IMR-90 (cell line): ENCODE results near the gene COX8A. TPM values are rescaled to one million over a fixed set of nuclear protein-coding genes. Genes with fewer than 3 reads are reported as not detected.

Experiments used
- ATAC-seq: fragments of 200-7000 bp; cut with Tn5 transposase; 2 replicates; pipeline ENCODE4 v1.9.1; 2020; ENCODE audit warnings: low read depth, mild to moderate bottlenecking, moderate library complexity
- BruUV-seq: library from RNA; stranded (reverse); fragments of 400-500 nt; replicated peaks from 2 replicates; lab custom pipeline; 2021; lab: Mats Ljungman, UMichigan
- CTCF ChIA-PET: fragments of 300-600 bp; formaldehyde crosslinking; extraction: SDS; loops from one replicate; lab custom pipeline; 2021; ENCODE audit warnings: antibody characterized with exemption; lab: Yijun Ruan, JAX
- POLR2A ChIA-PET: fragments of 300-600 bp; sonication (Branson Sonifier 250); formaldehyde crosslinking; loops from one replicate; lab custom pipeline; 2022; ENCODE audit warnings: antibody characterized with exemption; ENCODE audit not compliant: unreplicated experiment; lab: Charles Lee
- DNase-seq: peaks from one replicate; pipeline ENCODE4 v3.0.0; 2013
- H2AFZ ChIP-seq: replicated peaks from 2 replicates; pipeline ENCODE3; 2013; ENCODE audit warnings: low read length, mild to moderate bottlenecking; ENCODE audit not compliant: poor library complexity
- H2AK5ac ChIP-seq: 2 replicates; pipeline ENCODE4 v1.6.1; 2013; ENCODE audit warnings: low read depth, low read length, inconsistent platforms
- H2AK9ac ChIP-seq: replicated peaks from 2 replicates; pipeline ENCODE3; 2013; ENCODE audit warnings: mild to moderate bottlenecking, low read depth, low read length, moderate library complexity; ENCODE audit not compliant: poor library complexity
- H2BK120ac ChIP-seq: 2 replicates; pipeline ENCODE4 v1.6.1; 2013; ENCODE audit warnings: low read depth, low read length, inconsistent platforms
- H2BK15ac ChIP-seq: 3 replicates; pipeline ENCODE4 v1.6.1; 2013; ENCODE audit warnings: low read depth, low read length, inconsistent platforms
- H2BK20ac ChIP-seq: 2 replicates; pipeline ENCODE4 v1.6.1; 2013; ENCODE audit warnings: low read depth, mild to moderate bottlenecking, inconsistent platforms, low read length, moderate library complexity
- H2BK5ac ChIP-seq: 2 replicates; pipeline ENCODE4 v1.6.1; 2013; ENCODE audit warnings: mild to moderate bottlenecking, low read depth, low read length, inconsistent platforms; ENCODE audit not compliant: poor library complexity, severe bottlenecking
- H3K14ac ChIP-seq: replicated peaks from 2 replicates; pipeline ENCODE4 v1.6.1; 2013; ENCODE audit warnings: low read depth, low read length, inconsistent platforms
- H3K18ac ChIP-seq: 2 replicates; pipeline ENCODE4 v1.6.1; 2013; ENCODE audit warnings: low read depth, low read length, control low read depth
- H3K23ac ChIP-seq: 2 replicates; pipeline ENCODE4 v1.6.1; 2013; ENCODE audit warnings: low read depth, low read length, inconsistent platforms
- H3K27ac ChIP-seq: 2 replicates; pipeline ENCODE4 v1.5.1; 2013; ENCODE audit warnings: mild to moderate bottlenecking, control low read depth, low read length; ENCODE audit not compliant: insufficient read depth
- H3K27me3 ChIP-seq: 2 replicates; pipeline ENCODE4 v1.6.1; 2013; ENCODE audit warnings: low read length; ENCODE audit not compliant: control insufficient read depth, insufficient read depth
- H3K36me3 ChIP-seq: 2 replicates; pipeline ENCODE4 v1.6.1; 2013; ENCODE audit warnings: low read length, mixed read lengths; ENCODE audit not compliant: control insufficient read depth, insufficient read depth
- H3K4ac ChIP-seq: 2 replicates; pipeline ENCODE4 v1.6.1; 2013; ENCODE audit warnings: low read depth, low read length, inconsistent platforms
- H3K4me1 ChIP-seq: 2 replicates; pipeline ENCODE4 v1.6.1; 2013; ENCODE audit warnings: low read length, mixed read lengths; ENCODE audit not compliant: control insufficient read depth, insufficient read depth
- H3K4me2 ChIP-seq: 2 replicates; pipeline ENCODE4 v1.6.1; 2013; ENCODE audit warnings: low read depth, mild to moderate bottlenecking, control low read depth, low read length, moderate library complexity
- H3K4me3 ChIP-seq: 2 replicates; pipeline ENCODE4 v1.5.1; 2013; ENCODE audit warnings: low read depth, mild to moderate bottlenecking, control low read depth, low read length, moderate library complexity; ENCODE audit not compliant: insufficient read depth
- H3K56ac ChIP-seq: 2 replicates; pipeline ENCODE4 v1.6.1; 2013; ENCODE audit warnings: low read length, inconsistent platforms; ENCODE audit not compliant: insufficient read depth; ENCODE audit errors: extremely low read depth
- H3K79me1 ChIP-seq, 2 experiments: 2 replicates each; pipeline ENCODE4 v1.6.1; 2013; ENCODE audit warnings: low read length in 2 of 2, inconsistent platforms in 1 of 2, low read depth in 1 of 2
- H3K9ac ChIP-seq: 2 replicates; pipeline ENCODE4 v1.6.1; 2013; ENCODE audit warnings: low read depth, low read length, control low read depth
- H3K9me1 ChIP-seq: 2 replicates; pipeline ENCODE4 v1.6.1; 2013; ENCODE audit warnings: low read length, inconsistent platforms; ENCODE audit not compliant: insufficient read depth
- H3K9me3 ChIP-seq: 2 replicates; pipeline ENCODE4 v1.6.1; 2013; ENCODE audit warnings: low read length; ENCODE audit not compliant: control insufficient read depth, insufficient read depth
- H4K20me1 ChIP-seq: 2 replicates; pipeline ENCODE4 v1.6.1; 2013; ENCODE audit warnings: low read length, inconsistent platforms; ENCODE audit not compliant: insufficient read depth
- H4K5ac ChIP-seq: 2 replicates; pipeline ENCODE4 v1.6.1; 2013; ENCODE audit warnings: mild to moderate bottlenecking, low read depth, low read length, control low read depth
- H4K8ac ChIP-seq, 2 experiments: 2 replicates each; pipeline ENCODE4 v1.6.1; 2013; ENCODE audit warnings: low read depth in 2 of 2, low read length in 2 of 2, control low read depth in 1 of 2, inconsistent platforms in 1 of 2
- H4K91ac ChIP-seq: 2 replicates; pipeline ENCODE4 v1.6.1; 2013; ENCODE audit warnings: low read depth, low read length, inconsistent platforms; ENCODE audit not compliant: insufficient read depth
- BHLHE40 ChIP-seq: fragments of 150-350 bp; IDR thresholded peaks from 2 replicates; pipeline ENCODE4 v1.6.1; 2016; ENCODE audit warnings: mild to moderate bottlenecking, low read depth, low read length
- CEBPB ChIP-seq: IDR thresholded peaks from 2 replicates; pipeline ENCODE4 v1.6.1; 2012; ENCODE audit warnings: low read depth, low read length, improper control_type of control experiment
- CHD1 ChIP-seq: IDR thresholded peaks from 2 replicates; pipeline ENCODE4 v1.6.1; 2012; ENCODE audit warnings: low read depth, low read length, improper control_type of control experiment
- FOS ChIP-seq: fragments of 150-350 bp; IDR thresholded peaks from 2 replicates; pipeline ENCODE4 v1.6.1; 2016; ENCODE audit warnings: low read depth, low read length
- MAFK ChIP-seq: IDR thresholded peaks from 2 replicates; pipeline ENCODE4 v1.6.1; 2012; ENCODE audit warnings: low read depth, low read length, improper control_type of control experiment
- MAZ ChIP-seq: IDR thresholded peaks from 2 replicates; pipeline ENCODE4 v1.6.1; 2012; ENCODE audit warnings: low read depth, mild to moderate bottlenecking, low read length, improper control_type of control experiment, moderate library complexity, borderline replicate concordance
- MXI1 ChIP-seq: IDR thresholded peaks from 2 replicates; pipeline ENCODE4 v1.6.1; 2012; ENCODE audit warnings: low read depth, mild to moderate bottlenecking, low read length, moderate library complexity, borderline replicate concordance
- NFE2L2 ChIP-seq: fragments of 150-350 bp; IDR thresholded peaks from 2 replicates; pipeline ENCODE4 v1.6.1; 2016; ENCODE audit warnings: low read depth, mild to moderate bottlenecking, low read length
- POLR2A ChIP-seq: IDR thresholded peaks from 2 replicates; pipeline ENCODE4 v1.6.1; 2012; ENCODE audit warnings: mild to moderate bottlenecking, low read depth, low read length
- RAD21 ChIP-seq: IDR thresholded peaks from 2 replicates; pipeline ENCODE4 v1.6.1; 2012; ENCODE audit warnings: low read length, improper control_type of control experiment
- SMC3 ChIP-seq: fragments of 150-350 bp; IDR thresholded peaks from 2 replicates; pipeline ENCODE4 v1.6.1; 2016; ENCODE audit warnings: low read depth, mild to moderate bottlenecking, antibody characterized with exemption, low read length, moderate library complexity
- WGBS, 2 experiments: methylation state at CpG; one replicate each; pipeline versions ENCODE4 v1.1.5 to v1.1.7; 2013; ENCODE audit warnings: missing lambda C conversion rate in 2 of 2; ENCODE audit not compliant: insufficient read length in 1 of 2; ENCODE audit errors: extremely low coverage in 2 of 2; 5-methylcytosine and 5-hydroxymethylcytosine counted together
- dilution Hi-C: fragments of 300-500 bp; cut with HindIII; formaldehyde crosslinking; loops from one replicate; pipeline ENCODE4 v1.14.3; 2018; ENCODE audit warnings: low sequenced_read_pairs; ENCODE audit not compliant: unreplicated experiment
- in situ Hi-C: fragments of 300-500 bp; cut with MboI; formaldehyde crosslinking; loops from 3 replicates; pipeline ENCODE4 v1.14.3; 2019; ENCODE audit warnings: low sequenced_read_pairs, inconsistent platforms, mixed read lengths
- intact Hi-C: fragments of 100-400 bp; cut with micrococcal nuclease; formaldehyde crosslinking; loops from 2 replicates; pipeline ENCODE4 v1.10.0; 2022
- polyA plus RNA-seq, 3 experiments: library from polyadenylated mRNA; depleted of rRNA; stranded (reverse); fragments of >200 nt; gene quantifications; 2 replicates each; pipeline ENCODE4 v1.2.3, GENCODE V29; 2012; ENCODE audit warnings: low replicate concordance in 1 of 3
- total RNA-seq: library from RNA; depleted of rRNA; stranded (reverse); fragments of >200 nt; gene quantifications from 2 replicates; pipeline ENCODE4 v1.2.3, GENCODE V29; 2012
- TF ChIP-seq, protein P1 (sequence below): fragments of 150-350 bp; IDR thresholded peaks from 2 replicates; pipeline ENCODE4 v1.6.1; 2016; ENCODE audit warnings: low read depth, mild to moderate bottlenecking, low read length, moderate library complexity, borderline replicate concordance
- TF ChIP-seq, protein P2 (sequence below): conservative IDR thresholded peaks from 2 replicates; pipeline ENCODE4 v1.5.1; 2012; ENCODE audit warnings: mild to moderate bottlenecking, low read depth, low read length, improper control_type of control experiment
- TF ChIP-seq, protein P3 (sequence below): fragments of 150-350 bp; IDR thresholded peaks from 2 replicates; pipeline ENCODE4 v1.6.1; 2017; ENCODE audit warnings: mild to moderate bottlenecking, antibody characterized with exemption, low read length, low read depth

COX8A gene
- total and polyA plus RNA-seq, 2 of the 4 experiments (the other 2 are of a cell fraction): 250 to 598 TPM

DNA sequence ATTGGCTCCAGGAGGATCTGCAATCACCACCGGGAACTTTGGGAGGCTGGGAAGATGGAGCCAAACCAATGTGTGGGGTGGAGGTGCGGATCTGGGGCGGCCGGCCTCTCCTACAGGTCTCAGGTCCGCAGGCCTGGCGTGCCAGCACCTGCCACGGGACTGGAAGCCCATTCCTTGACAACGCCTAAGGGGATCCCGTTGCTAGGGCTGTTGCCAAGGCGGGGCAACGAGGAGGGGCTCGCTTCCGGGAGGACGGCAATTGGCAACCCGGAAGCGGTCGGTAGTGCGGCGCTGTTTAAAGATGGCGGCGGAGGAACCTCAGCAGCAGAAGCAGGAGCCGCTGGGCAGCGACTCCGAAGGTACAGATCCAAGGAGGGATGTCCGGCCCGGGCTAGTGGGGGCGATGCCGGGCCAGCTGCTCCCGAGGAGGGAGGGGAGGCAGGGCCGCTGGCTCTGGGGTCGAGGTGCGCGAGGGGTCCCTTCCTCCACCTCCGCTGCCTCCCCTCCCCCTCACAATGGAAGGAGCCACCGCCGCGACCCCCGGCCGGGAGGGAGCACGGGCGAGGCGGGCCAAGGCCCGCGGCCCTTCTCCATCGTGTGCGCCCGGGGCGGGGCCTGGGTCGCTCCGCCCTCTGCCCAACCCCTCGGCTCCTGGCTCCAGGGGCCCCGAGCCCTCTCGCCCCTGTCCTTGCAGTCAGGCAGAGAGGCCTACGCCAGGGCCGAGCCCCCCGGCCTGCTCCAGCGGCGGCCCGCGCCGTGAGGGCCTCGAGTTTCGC is 11.9 kb downstream of the COX8A start, which contains the start of gene OTUB1:
OTUB1 (plus strand) TSS at position 283 of the 776 bp plus-strand sequence; CDS start at position 302, 19 bp downstream.
- peak within 1 kb of the TSS; percentile 90 for H2AK5ac ChIP-seq
- H2AFZ ChIP-seq: peak within 1 kb of the TSS; percentile 96
- WGBS, 2 experiments: 0% methylated on average over 18 of the region's 63 CpGs; no CpG with 5 or more reads in 1 of the 2 experiments
- ChIA-PET CTCF (no interaction called here), POLR2A (no interaction called here)
- peak within 1 kb of the TSS; percentile 93 for H3K23ac ChIP-seq
- H2BK20ac ChIP-seq: no peak within 1 kb of the TSS
- in situ Hi-C loops: no loop called here
- H3K9ac ChIP-seq: peak within 1 kb of the TSS; percentile 85
- ATAC-seq (peak; percentile 93), DNase-seq (peak; percentile 86)
- no peak within 1 kb of the TSS for H2BK15ac ChIP-seq
- no peaks in the 10 kb centered on the region for H3K9me3 ChIP-seq
- H4K91ac ChIP-seq: peak within 1 kb of the TSS; percentile 80
- peak within 1 kb of the TSS; percentile 93 for H3K14ac ChIP-seq
- peaks cover 8% of the 10 kb centered on the region for H3K4me1 ChIP-seq
- no TSS peak for BruUV-seq
- peak within 1 kb of the TSS; percentile 91 for H3K4ac ChIP-seq
- H3K79me1 ChIP-seq: peaks cover 29 to 60% of the 10 kb centered on the region in 2 experiments
- peak within 1 kb of the TSS; percentile 29 for H2BK120ac ChIP-seq
- H3K4me3 ChIP-seq: peak within 1 kb of the TSS; percentile 68
- peaks cover 14% of the 10 kb centered on the region for H3K9me1 ChIP-seq
- peak within 1 kb of the TSS; percentile 80 for H2BK5ac ChIP-seq
- peak within 1 kb of the TSS; percentile 99 for H2AK9ac ChIP-seq
- dilution Hi-C loops: no loop called here
- intact Hi-C loops: no loop called here
- peak within 1 kb of the TSS; percentile 79 for H4K5ac ChIP-seq
- H4K20me1 ChIP-seq: peaks cover 15% of the 10 kb centered on the region
- peak within 1 kb of the TSS; percentile 89 to 95 for H4K8ac ChIP-seq
- no peaks in the 10 kb centered on the region for H3K27me3 ChIP-seq
- H3K4me2 ChIP-seq: peak within 1 kb of the TSS; percentile 88
- H3K18ac ChIP-seq: peak within 1 kb of the TSS; percentile 0; the same call in 1 of the 2 replicates
- H3K56ac ChIP-seq: peak within 1 kb of the TSS; percentile 80
- H3K27ac ChIP-seq: peak within 1 kb of the TSS; percentile 90
- H3K36me3 ChIP-seq: peaks cover 23% of the 10 kb centered on the region
- no peak for TF ChIP-seq MAFK
- no peak for TF ChIP-seq NFE2L2
- TF ChIP-seq MXI1: peak; percentile 77
- no peak for TF ChIP-seq FOS
- no peak for TF ChIP-seq RAD21
- TF ChIP-seq, protein P1, sequence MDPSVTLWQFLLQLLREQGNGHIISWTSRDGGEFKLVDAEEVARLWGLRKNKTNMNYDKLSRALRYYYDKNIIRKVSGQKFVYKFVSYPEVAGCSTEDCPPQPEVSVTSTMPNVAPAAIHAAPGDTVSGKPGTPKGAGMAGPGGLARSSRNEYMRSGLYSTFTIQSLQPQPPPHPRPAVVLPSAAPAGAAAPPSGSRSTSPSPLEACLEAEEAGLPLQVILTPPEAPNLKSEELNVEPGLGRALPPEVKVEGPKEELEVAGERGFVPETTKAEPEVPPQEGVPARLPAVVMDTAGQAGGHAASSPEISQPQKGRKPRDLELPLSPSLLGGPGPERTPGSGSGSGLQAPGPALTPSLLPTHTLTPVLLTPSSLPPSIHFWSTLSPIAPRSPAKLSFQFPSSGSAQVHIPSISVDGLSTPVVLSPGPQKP: no peak
- no peak for TF ChIP-seq SMC3
- peak; percentile 90 for TF ChIP-seq POLR2A
- 0 out of 2 replicates have a peak, but pooled peaks have one; percentile 7 for TF ChIP-seq CEBPB
- peak; percentile 55; the same call in 1 of the 2 replicates for TF ChIP-seq BHLHE40
- TF ChIP-seq MAZ: peak; percentile 98
- TF ChIP-seq, protein P2, sequence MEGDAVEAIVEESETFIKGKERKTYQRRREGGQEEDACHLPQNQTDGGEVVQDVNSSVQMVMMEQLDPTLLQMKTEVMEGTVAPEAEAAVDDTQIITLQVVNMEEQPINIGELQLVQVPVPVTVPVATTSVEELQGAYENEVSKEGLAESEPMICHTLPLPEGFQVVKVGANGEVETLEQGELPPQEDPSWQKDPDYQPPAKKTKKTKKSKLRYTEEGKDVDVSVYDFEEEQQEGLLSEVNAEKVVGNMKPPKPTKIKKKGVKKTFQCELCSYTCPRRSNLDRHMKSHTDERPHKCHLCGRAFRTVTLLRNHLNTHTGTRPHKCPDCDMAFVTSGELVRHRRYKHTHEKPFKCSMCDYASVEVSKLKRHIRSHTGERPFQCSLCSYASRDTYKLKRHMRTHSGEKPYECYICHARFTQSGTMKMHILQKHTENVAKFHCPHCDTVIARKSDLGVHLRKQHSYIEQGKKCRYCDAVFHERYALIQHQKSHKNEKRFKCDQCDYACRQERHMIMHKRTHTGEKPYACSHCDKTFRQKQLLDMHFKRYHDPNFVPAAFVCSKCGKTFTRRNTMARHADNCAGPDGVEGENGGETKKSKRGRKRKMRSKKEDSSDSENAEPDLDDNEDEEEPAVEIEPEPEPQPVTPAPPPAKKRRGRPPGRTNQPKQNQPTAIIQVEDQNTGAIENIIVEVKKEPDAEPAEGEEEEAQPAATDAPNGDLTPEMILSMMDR: no peak
- TF ChIP-seq, protein P3, sequence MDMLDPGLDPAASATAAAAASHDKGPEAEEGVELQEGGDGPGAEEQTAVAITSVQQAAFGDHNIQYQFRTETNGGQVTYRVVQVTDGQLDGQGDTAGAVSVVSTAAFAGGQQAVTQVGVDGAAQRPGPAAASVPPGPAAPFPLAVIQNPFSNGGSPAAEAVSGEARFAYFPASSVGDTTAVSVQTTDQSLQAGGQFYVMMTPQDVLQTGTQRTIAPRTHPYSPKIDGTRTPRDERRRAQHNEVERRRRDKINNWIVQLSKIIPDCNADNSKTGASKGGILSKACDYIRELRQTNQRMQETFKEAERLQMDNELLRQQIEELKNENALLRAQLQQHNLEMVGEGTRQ: no peak
- 0 out of 2 replicates have a peak, but pooled peaks have one; percentile 42 for TF ChIP-seq CHD1
